Measurements from ENCODE around the gene HEATR5B.

DNA sequence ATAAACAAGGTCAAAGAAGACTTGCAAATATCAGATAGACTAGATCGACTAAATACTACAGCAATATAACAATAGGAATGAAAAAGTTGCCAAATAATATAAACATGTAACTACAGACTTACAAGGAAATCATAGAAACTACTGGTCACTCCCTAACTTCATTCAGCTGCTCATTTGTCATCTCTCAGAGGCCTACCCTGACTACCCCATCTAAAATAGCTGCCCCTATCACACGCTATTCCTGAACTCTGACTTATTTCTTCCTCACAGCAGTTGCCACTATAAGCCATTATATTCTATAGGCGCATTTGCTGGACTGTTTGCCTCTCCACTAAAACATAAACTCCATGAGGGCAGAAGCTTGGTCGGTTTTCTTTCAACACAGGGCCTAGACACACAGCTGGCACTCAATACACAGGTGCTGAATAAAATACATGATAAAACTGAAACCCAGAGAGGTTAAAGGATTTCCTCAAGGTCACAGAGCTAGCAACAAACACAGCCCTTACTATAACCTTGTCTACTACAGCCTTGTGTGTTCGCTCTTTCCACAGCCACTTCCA is 119.6 kb downstream of the HEATR5B start:
- no peak for TF ChIP-seq POLR2A (IDR thresholded peaks at IDR 0.05; ENCODE audit: low read depth, low read length)
- TF ChIP-seq POLR2AphosphoS5 (IDR thresholded peaks at IDR 0.05; ENCODE audit: low read depth, low read length): no peak
- TF ChIP-seq TAF1 (IDR thresholded peaks at IDR 0.05; ENCODE audit: low read depth, low read length): no peak
- no peak for TF ChIP-seq POU2F2 (IDR thresholded peaks at IDR 0.05; ENCODE audit: low read depth, low read length)
- TF ChIP-seq PAX5 (IDR thresholded peaks at IDR 0.05; ENCODE audit: insufficient read depth, low read length, severe bottlenecking): no peak

All from GM12891 (cell line).